Activated B cell treated with CpG ODN at 0.5 μM for 24 hours (primary cell): ENCODE results near the gene ST6GAL1. TPM values are rescaled to one million over a fixed set of nuclear protein-coding genes. Genes with fewer than 3 reads are reported as not detected.
A peak's percentile ranks its signal among the peaks of the same experiment; 100 is the strongest.

Experiments
- ATAC-seq: fragments of 200-7000 bp; cut with Tn5 transposase; one replicate; pipeline ENCODE4 v1.10.0; 2021; ENCODE audit warnings: low read depth, mild to moderate bottlenecking, moderate library complexity
- CTCF ChIA-PET: fragments of 350-600 bp; sonication (Branson Sonifier 250); formaldehyde crosslinking; loops from one replicate; lab custom pipeline; 2021; ENCODE audit warnings: antibody characterized with exemption; lab: Charles Lee
- POLR2A ChIA-PET: fragments of 350-600 bp; sonication (Branson Sonifier 250); formaldehyde crosslinking; loops from one replicate; lab custom pipeline; 2021; ENCODE audit warnings: antibody characterized with exemption; lab: Charles Lee
- DNase-seq: peaks from one replicate; pipeline ENCODE4 v3.0.0; 2022
- H3K27ac Mint-ChIP-seq: one replicate; pipeline ENCODE4 v1.8.0; 2020; ENCODE audit warnings: mixed read lengths
- H3K27me3 Mint-ChIP-seq: one replicate; pipeline ENCODE4 v1.8.0; 2021; ENCODE audit warnings: mixed read lengths
- H3K36me3 Mint-ChIP-seq: one replicate; pipeline ENCODE4 v1.8.0; 2021; ENCODE audit warnings: low read depth, mixed read lengths
- H3K4me1 Mint-ChIP-seq: one replicate; pipeline ENCODE4 v1.8.0; 2021; ENCODE audit warnings: mixed read lengths
- H3K4me3 Mint-ChIP-seq: one replicate; pipeline ENCODE4 v1.8.0; 2020; ENCODE audit warnings: mild to moderate bottlenecking, mixed read lengths
- H3K9me3 Mint-ChIP-seq: one replicate; pipeline ENCODE4 v1.8.0; 2020; ENCODE audit warnings: mixed read lengths
- intact Hi-C: fragments of 100-400 bp; cut with micrococcal nuclease; formaldehyde crosslinking; loops from one replicate; pipeline ENCODE4 v1.15.1; 2024
- total RNA-seq: library from RNA; stranded (reverse); gene quantifications from 2 replicates; pipeline ENCODE4 v1.2.3, GENCODE V29; 2022
- TF ChIP-seq, protein P1 (sequence below): fragments of 200-600 bp; IDR thresholded peaks from one replicate; pipeline ENCODE4 v1.8.0; 2022; ENCODE audit warnings: antibody characterized with exemption, mild to moderate bottlenecking

The ST6GAL1 gene
- total RNA-seq, 1 donor from 2014 or later, result 328 TPM

DNA sequence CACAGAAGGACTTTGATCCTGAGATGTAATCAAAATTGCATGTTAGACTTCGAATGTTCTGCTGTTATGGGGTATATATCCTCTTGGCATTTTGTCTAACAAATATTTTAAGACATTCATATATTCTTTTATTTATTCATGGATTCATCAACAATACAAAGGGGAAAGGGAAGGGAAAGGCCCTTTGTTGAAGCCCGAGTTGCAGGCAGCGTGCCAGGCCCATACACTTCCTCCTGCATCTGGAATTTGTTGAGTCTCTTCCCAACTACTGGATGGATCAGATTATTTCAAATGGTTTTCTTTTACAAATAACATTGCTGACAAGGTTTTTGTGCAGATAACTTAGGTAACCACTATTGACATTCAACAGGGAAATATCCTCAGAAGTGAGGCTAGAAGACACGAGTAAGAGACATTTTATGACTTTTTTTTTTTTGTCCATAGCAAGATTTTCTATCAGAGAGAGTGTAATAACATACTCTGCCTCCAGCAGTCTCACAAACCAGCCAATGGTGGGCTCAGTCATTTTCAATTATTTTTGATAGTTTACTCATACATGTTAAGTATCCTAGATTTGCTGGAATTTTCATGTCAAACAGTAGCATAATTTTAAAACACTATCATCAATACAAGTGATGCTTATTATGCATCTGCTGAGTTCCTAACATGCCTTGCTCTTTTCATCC, 114.7 kb downstream of the ST6GAL1 start:
- H3K4me1 Mint-ChIP-seq, result peaks cover 90% of the 10 kb centered on the region
- POLR2A ChIA-PET, result interaction anchor here (0.7 to 9.2 kb wide), 12 partner anchors 14 to 113 kb away, joined by 3 to 80 read pairs (median 9); no protein-coding TSS in a partner anchor
- H3K27ac Mint-ChIP-seq, result peak overlapping the region; percentile 97

GRCh38 chr3:187046033-187046432, 115.7 kb downstream of the ST6GAL1 start:
- Mint-ChIP-seq H3K27ac (peak overlapping the region; percentile 97), H3K4me1 (peaks cover 88% of the 10 kb centered on the region), H3K36me3 (peaks cover 93% of the 10 kb centered on the region), H3K9me3 (no peaks in the 10 kb centered on the region), H3K27me3 (no peaks in the 10 kb centered on the region), H3K4me3 (no peak overlapping the region)
- POLR2A ChIA-PET, result interaction anchor here (0.7 to 9.2 kb wide), 7 partner anchors 15 to 66 kb away, joined by 3 to 80 read pairs (median 5); no protein-coding TSS in a partner anchor
- no peak for DNase-seq
- CTCF ChIA-PET, result interaction anchor here (1.0 to 2.2 kb wide), 2 partner anchors 21 to 196 kb away, joined by 4 to 13 read pairs; no protein-coding TSS in a partner anchor
- TF ChIP-seq, protein P1, sequence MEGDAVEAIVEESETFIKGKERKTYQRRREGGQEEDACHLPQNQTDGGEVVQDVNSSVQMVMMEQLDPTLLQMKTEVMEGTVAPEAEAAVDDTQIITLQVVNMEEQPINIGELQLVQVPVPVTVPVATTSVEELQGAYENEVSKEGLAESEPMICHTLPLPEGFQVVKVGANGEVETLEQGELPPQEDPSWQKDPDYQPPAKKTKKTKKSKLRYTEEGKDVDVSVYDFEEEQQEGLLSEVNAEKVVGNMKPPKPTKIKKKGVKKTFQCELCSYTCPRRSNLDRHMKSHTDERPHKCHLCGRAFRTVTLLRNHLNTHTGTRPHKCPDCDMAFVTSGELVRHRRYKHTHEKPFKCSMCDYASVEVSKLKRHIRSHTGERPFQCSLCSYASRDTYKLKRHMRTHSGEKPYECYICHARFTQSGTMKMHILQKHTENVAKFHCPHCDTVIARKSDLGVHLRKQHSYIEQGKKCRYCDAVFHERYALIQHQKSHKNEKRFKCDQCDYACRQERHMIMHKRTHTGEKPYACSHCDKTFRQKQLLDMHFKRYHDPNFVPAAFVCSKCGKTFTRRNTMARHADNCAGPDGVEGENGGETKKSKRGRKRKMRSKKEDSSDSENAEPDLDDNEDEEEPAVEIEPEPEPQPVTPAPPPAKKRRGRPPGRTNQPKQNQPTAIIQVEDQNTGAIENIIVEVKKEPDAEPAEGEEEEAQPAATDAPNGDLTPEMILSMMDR, result no peak
- ATAC-seq, result no peak
- intact Hi-C loops, result no loop called here

More for the DNA sequence above, 114.7 kb downstream of the ST6GAL1 start:
- peaks cover 93% of the 10 kb centered on the region for H3K36me3 Mint-ChIP-seq
- no peaks in the 10 kb centered on the region for H3K27me3 Mint-ChIP-seq
- ATAC-seq, result no peak
- no peak for DNase-seq
- peak overlapping the region; percentile 60 for H3K4me3 Mint-ChIP-seq
- H3K9me3 Mint-ChIP-seq, result no peaks in the 10 kb centered on the region
- TF ChIP-seq, protein P1, result no peak
- intact Hi-C loops, result loop anchor here (1.0 kb wide), 6 partner anchors 19 to 114 kb away; no protein-coding TSS in a partner anchor
- CTCF ChIA-PET, result interaction anchor here (1.0 to 2.2 kb wide), 7 partner anchors 13 to 195 kb away, joined by 3 to 13 read pairs (median 4); no protein-coding TSS in a partner anchor

- intact Hi-C loops, result no loop called here
- ATAC-seq (no peak), DNase-seq (no peak)
- H3K4me3 Mint-ChIP-seq, result no peak overlapping the region
- TF ChIP-seq, protein P1, result no peak
- ChIA-PET CTCF (no interaction called here), POLR2A (interaction anchor here (0.7 to 9.2 kb wide), 4 partner anchors 13 to 118 kb away, joined by 3 to 80 read pairs (median 5); no protein-coding TSS in a partner anchor)
- peaks cover 95% of the 10 kb centered on the region for H3K36me3 Mint-ChIP-seq
- no peaks in the 10 kb centered on the region for H3K27me3 Mint-ChIP-seq
- H3K9me3 Mint-ChIP-seq, result no peaks in the 10 kb centered on the region
- peak overlapping the region; percentile 70 for H3K27ac Mint-ChIP-seq
- H3K4me1 Mint-ChIP-seq, result peaks cover 85% of the 10 kb centered on the region
Measured at GRCh38 chr3:187049462-187050101, 119.3 kb downstream of the ST6GAL1 start.

DNA sequence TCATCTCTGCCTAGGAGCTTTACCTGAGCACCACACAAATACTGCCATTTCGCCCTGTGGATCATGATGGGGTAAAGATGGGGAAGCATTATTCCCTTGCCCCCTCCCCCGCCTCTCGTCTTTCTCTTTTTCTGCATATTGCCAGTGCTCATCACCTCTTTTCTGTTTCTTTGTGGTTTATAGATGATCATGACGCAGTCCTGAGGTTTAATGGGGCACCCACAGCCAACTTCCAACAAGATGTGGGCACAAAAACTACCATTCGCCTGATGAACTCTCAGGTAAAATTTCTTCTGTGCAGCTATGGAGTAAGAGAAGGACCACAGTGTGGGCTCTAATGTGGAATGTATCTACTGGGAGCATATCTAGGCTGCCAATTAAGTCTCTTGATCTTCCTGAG, 120.7 kb downstream of the ST6GAL1 start:
- ChIA-PET POLR2A (no interaction called here), CTCF (no interaction called here)
- TF ChIP-seq, protein P1, result no peak
- H3K27me3 Mint-ChIP-seq, result no peaks in the 10 kb centered on the region
- peaks cover 6% of the 10 kb centered on the region for H3K9me3 Mint-ChIP-seq
- H3K27ac Mint-ChIP-seq, result peak overlapping the region; percentile 67
- intact Hi-C loops, result no loop called here
- ATAC-seq (no peak), DNase-seq (no peak)
- peaks cover 97% of the 10 kb centered on the region for H3K36me3 Mint-ChIP-seq
- H3K4me3 Mint-ChIP-seq, result no peak overlapping the region
- peaks cover 84% of the 10 kb centered on the region for H3K4me1 Mint-ChIP-seq
